ENCODE measurements around the gene DKC1. TPM values are rescaled to one million over a fixed set of nuclear protein-coding genes. Genes with fewer than 3 reads are reported as not detected.

The DKC1 gene
- total RNA-seq, 1 experiment from 2014 or later: 160 TPM

DNA sequence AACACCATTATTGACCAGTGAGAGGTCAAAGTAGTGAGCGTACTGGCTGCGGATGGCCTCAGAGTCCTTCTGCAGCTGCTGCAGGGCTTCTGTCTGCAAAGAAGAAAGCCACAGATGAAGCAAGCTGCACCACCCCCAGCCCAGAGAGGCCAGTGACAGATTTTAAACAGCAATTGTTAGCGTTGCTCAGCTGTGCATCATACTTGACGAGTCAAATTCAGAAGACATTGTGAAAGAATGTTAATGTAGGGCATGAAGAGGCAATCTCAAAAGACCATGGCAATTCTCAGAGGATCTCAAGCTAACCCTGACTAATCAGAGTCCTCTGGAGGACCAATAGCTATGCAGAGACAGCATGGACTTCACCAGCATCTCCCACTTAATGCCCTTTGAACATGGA, 16.6 kb downstream of the DKC1 start:
- H3K56ac ChIP-seq (ENCODE audit: insufficient read length, low read depth, low read length): no peak overlapping the region
- no peak overlapping the region for H3T11ph ChIP-seq (ENCODE audit: low read length)
- TF ChIP-seq, protein P1, sequence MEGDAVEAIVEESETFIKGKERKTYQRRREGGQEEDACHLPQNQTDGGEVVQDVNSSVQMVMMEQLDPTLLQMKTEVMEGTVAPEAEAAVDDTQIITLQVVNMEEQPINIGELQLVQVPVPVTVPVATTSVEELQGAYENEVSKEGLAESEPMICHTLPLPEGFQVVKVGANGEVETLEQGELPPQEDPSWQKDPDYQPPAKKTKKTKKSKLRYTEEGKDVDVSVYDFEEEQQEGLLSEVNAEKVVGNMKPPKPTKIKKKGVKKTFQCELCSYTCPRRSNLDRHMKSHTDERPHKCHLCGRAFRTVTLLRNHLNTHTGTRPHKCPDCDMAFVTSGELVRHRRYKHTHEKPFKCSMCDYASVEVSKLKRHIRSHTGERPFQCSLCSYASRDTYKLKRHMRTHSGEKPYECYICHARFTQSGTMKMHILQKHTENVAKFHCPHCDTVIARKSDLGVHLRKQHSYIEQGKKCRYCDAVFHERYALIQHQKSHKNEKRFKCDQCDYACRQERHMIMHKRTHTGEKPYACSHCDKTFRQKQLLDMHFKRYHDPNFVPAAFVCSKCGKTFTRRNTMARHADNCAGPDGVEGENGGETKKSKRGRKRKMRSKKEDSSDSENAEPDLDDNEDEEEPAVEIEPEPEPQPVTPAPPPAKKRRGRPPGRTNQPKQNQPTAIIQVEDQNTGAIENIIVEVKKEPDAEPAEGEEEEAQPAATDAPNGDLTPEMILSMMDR (conservative IDR thresholded peaks at IDR 0.05): no peak
- Mint-ChIP-seq H3K9me3 (peaks cover 73 to 80% of the 10 kb centered on the region in 2 experiments), H3K36me3 (ENCODE audit: insufficient read depth in 1 of 3, low read depth in 3 of 3) (peaks cover 36 to 75% (median 38%) of the 10 kb centered on the region in 3 experiments), H3K4me3 (no peak overlapping the region), H3K4me1 (peaks cover 7% of the 10 kb centered on the region in 2 experiments; a peak in 2 of 4 replicates), H3K27ac (no peak overlapping the region), H3K27me3 (ENCODE audit: low read depth) (no peaks in the 10 kb centered on the region; the same call in 1 of the 2 replicates)
- no peak overlapping the region for H2BK12ac ChIP-seq (ENCODE audit: insufficient read length, low read depth, low read length)
- no peak overlapping the region for H3K4ac ChIP-seq (ENCODE audit: low read depth, low read length)
- H4K8ac ChIP-seq (replicated peaks; ENCODE audit: insufficient read length, low read depth, low read length): no peak overlapping the region
- H2AK5ac ChIP-seq (ENCODE audit: insufficient read length, low read length): no peak overlapping the region
- H2BK120ac ChIP-seq (ENCODE audit: low read depth, low read length, poor library complexity, severe bottlenecking): no peak overlapping the region
- no peaks in the 10 kb centered on the region for H3K23me2 ChIP-seq (ENCODE audit: insufficient read length, low read depth, low read length, poor library complexity, severe bottlenecking)
- H4K91ac ChIP-seq (ENCODE audit: insufficient read length, low read depth, low read length): no peak overlapping the region
- H3K9me3 ChIP-seq (ENCODE audit: control insufficient read depth, low read depth, low read length): peaks cover 54% of the 10 kb centered on the region
- no peak overlapping the region for H3K27ac ChIP-seq (ENCODE audit: insufficient read length, low read depth, low read length)
- no peaks in the 10 kb centered on the region for H3K79me2 ChIP-seq (ENCODE audit: insufficient read depth, low read length)
- H4K20me1 ChIP-seq (ENCODE audit: control insufficient read depth, insufficient read depth, insufficient read length): no peaks in the 10 kb centered on the region
- WGBS (ENCODE audit: extremely low coverage, insufficient read length, low lambda C conversion rate): no CpG with 5 or more reads among the region's 4 CpGs
- H3K4me1 ChIP-seq (ENCODE audit: insufficient read depth, low read length): no peaks in the 10 kb centered on the region
- no peak overlapping the region for H2BK20ac ChIP-seq (ENCODE audit: low read depth, low read length, poor library complexity, severe bottlenecking)
- H2BK5ac ChIP-seq (ENCODE audit: insufficient read length, low read length): no peak overlapping the region
- no peak overlapping the region for H3K23ac ChIP-seq (ENCODE audit: insufficient read length, low read depth, low read length)
- no peak overlapping the region for H4K5ac ChIP-seq (ENCODE audit: insufficient read length, low read depth, low read length)
- no peaks in the 10 kb centered on the region for H3K27me3 ChIP-seq (ENCODE audit: insufficient read depth, low read length)
- no peak overlapping the region for H3K9ac ChIP-seq (ENCODE audit: extremely low read depth, insufficient read length, low read length)
- H3K4me2 ChIP-seq (ENCODE audit: insufficient read depth, insufficient read length, low read length): no peak overlapping the region
- no peak overlapping the region; the same call in 1 of the 2 replicates for H3K14ac ChIP-seq (ENCODE audit: insufficient read depth, low read length)
- no peak for DNase-seq
- no peaks in the 10 kb centered on the region for H3K79me1 ChIP-seq (ENCODE audit: insufficient read depth, low read depth, low read length, poor library complexity, severe bottlenecking)
- no peak overlapping the region for H3K18ac ChIP-seq (ENCODE audit: insufficient read length, low read depth, low read length)
- H2BK15ac ChIP-seq (ENCODE audit: low read depth, low read length): no peak overlapping the region
- H2AFZ ChIP-seq (ENCODE audit: low read length): no peak overlapping the region

Measured in H9 (cell line).